ENCODE measurements around the gene WASF2.
"Not testable (repeated sequence)": the region's sequence is repeated elsewhere in the genome, so short reads cannot be mapped to it uniquely, and the experiment has no call there.

Gene WASF2

GRCh38 chr1:27464926-27465647, 24.9 kb downstream of the WASF2 start:
- no peak for TF ChIP-seq CTCF (conservative IDR thresholded peaks at IDR 0.05; ENCODE audit: low read length)
- no peak overlapping the region for H3K4me3 ChIP-seq (ENCODE audit: low read length)
- DNase-seq (ENCODE audit: low read depth) = no peak

- not testable (repeated sequence) for DNase-seq (ENCODE audit: low read depth); H3K4me3 ChIP-seq (ENCODE audit: low read length)
Observed at GRCh38 chr1:27463916-27464315, 26.1 kb downstream of the WASF2 start.

- not testable (repeated sequence) for H3K4me3 ChIP-seq (ENCODE audit: low read length); DNase-seq (ENCODE audit: low read depth)
Observed at GRCh38 chr1:27458521-27458920, 31.4 kb downstream of the WASF2 start.

GRCh38 chr1:27455139-27455811, 34.7 kb downstream of the WASF2 start:
- DNase-seq (ENCODE audit: low read depth) = no peak
- no peak overlapping the region for H3K4me3 ChIP-seq (ENCODE audit: low read length)
- TF ChIP-seq CTCF (conservative IDR thresholded peaks at IDR 0.05; ENCODE audit: low read length) = no peak

GRCh38 chr1:27454610-27455009, 35.4 kb downstream of the WASF2 start:
- DNase-seq (ENCODE audit: low read depth) = no peak
- no peak overlapping the region for H3K4me3 ChIP-seq (ENCODE audit: low read length)
- no peak for TF ChIP-seq CTCF (conservative IDR thresholded peaks at IDR 0.05; ENCODE audit: low read length)

- DNase-seq (ENCODE audit: low read depth) = no peak
- TF ChIP-seq CTCF (conservative IDR thresholded peaks at IDR 0.05; ENCODE audit: low read length) = no peak
- H3K4me3 ChIP-seq (ENCODE audit: low read length) = no peak overlapping the region
Observed at GRCh38 chr1:27451343-27451742, 38.6 kb downstream of the WASF2 start.

- no peak for TF ChIP-seq CTCF (conservative IDR thresholded peaks at IDR 0.05; ENCODE audit: low read length)
- H3K4me3 ChIP-seq (ENCODE audit: low read length) = no peak overlapping the region
- DNase-seq (ENCODE audit: low read depth) = no peak
Observed at GRCh38 chr1:27448982-27449381, 41.0 kb downstream of the WASF2 start.

- H3K4me3 ChIP-seq (ENCODE audit: low read length) = no peak overlapping the region
- no peak for DNase-seq (ENCODE audit: low read depth)
- TF ChIP-seq CTCF (conservative IDR thresholded peaks at IDR 0.05; ENCODE audit: low read length) = no peak
Observed at GRCh38 chr1:27447883-27448282, 42.1 kb downstream of the WASF2 start.
